Fibroblast of skin of left quadriceps (primary cell): Measurements from ENCODE around the gene CCDC3.
"Not testable (repeated sequence)": the region's sequence is repeated elsewhere in the genome, so short reads cannot be mapped to it uniquely, and the experiment has no call there.

Experiments
- DNase-seq, 2 experiments: peaks; one replicate each; pipeline ENCODE4 v3.0.0-alpha.2; 2013; ENCODE audit warnings: low read depth in 2 of 2

CCDC3 gene

GRCh38 chr10:13001041-13001886 is at the start of gene CCDC3:
Gene CCDC3 (minus strand): TSS chr10:13001713. CDS start chr10:13001570, 143 bp downstream.
- no peak for DNase-seq

GRCh38 chr10:13051126-13051694 is 49.7 kb upstream of the CCDC3 start:
- DNase-seq: no peak

- no peak for DNase-seq
Measured at GRCh38 chr10:13049774-13050420, 48.4 kb upstream of the CCDC3 start.

GRCh38 chr10:13048762-13049161 is 47.2 kb upstream of the CCDC3 start:
- DNase-seq: no peak

GRCh38 chr10:13047529-13048206 is 46.2 kb upstream of the CCDC3 start:
- no peak for DNase-seq

GRCh38 chr10:13046851-13047528 is 45.5 kb upstream of the CCDC3 start:
- DNase-seq: no peak

GRCh38 chr10:13043520-13043919 is 42.0 kb upstream of the CCDC3 start:
- DNase-seq: no peak

- no peak for DNase-seq
Measured at GRCh38 chr10:13039761-13040160, 38.2 kb upstream of the CCDC3 start.

GRCh38 chr10:13038391-13038790 is 36.9 kb upstream of the CCDC3 start:
- DNase-seq: no peak

GRCh38 chr10:13037832-13038231 is 36.3 kb upstream of the CCDC3 start:
- DNase-seq: no peak

- no peak for DNase-seq
Measured at GRCh38 chr10:13036841-13037240, 35.3 kb upstream of the CCDC3 start.

GRCh38 chr10:13035731-13036130 is 34.2 kb upstream of the CCDC3 start:
- not testable (repeated sequence) for DNase-seq

GRCh38 chr10:13026873-13027272 is 25.4 kb upstream of the CCDC3 start:
- DNase-seq: no peak

GRCh38 chr10:13023754-13024153 is 22.2 kb upstream of the CCDC3 start:
- no peak for DNase-seq

- no peak for DNase-seq
Measured at GRCh38 chr10:13019280-13019679, 17.8 kb upstream of the CCDC3 start.

- DNase-seq: no peak
Measured at GRCh38 chr10:13018171-13018570, 16.7 kb upstream of the CCDC3 start.

GRCh38 chr10:13016886-13017285 is 15.4 kb upstream of the CCDC3 start:
- no peak for DNase-seq

GRCh38 chr10:13016426-13016825 is 14.9 kb upstream of the CCDC3 start:
- DNase-seq: no peak

GRCh38 chr10:13006037-13006436 is 4.5 kb upstream of the CCDC3 start:
- DNase-seq: no peak

- no peak for DNase-seq
Measured at GRCh38 chr10:13003759-13004158, 2.2 kb upstream of the CCDC3 start.

GRCh38 chr10:13003004-13003403 is 1.5 kb upstream of the CCDC3 start:
- no peak for DNase-seq

GRCh38 chr10:13001887-13002212 is 337 bp upstream of the CCDC3 start:
- no peak for DNase-seq
